ENCODE data around the gene RRP12.

RRP12 gene

GRCh38 chr10:97396056-97396455, 5.1 kb downstream of the RRP12 start:
- no peak for TF ChIP-seq ZNF274 (IDR thresholded peaks at IDR 0.05; ENCODE audit: low read depth, low read length)
- H3K4me3 ChIP-seq (ENCODE audit: low read length): no peak overlapping the region

- no peak overlapping the region for H3K4me3 ChIP-seq (ENCODE audit: low read length)
- no peak for TF ChIP-seq ZNF274 (IDR thresholded peaks at IDR 0.05; ENCODE audit: low read depth, low read length)
Observed at GRCh38 chr10:97393034-97393573, 8.0 kb downstream of the RRP12 start.

DNA sequence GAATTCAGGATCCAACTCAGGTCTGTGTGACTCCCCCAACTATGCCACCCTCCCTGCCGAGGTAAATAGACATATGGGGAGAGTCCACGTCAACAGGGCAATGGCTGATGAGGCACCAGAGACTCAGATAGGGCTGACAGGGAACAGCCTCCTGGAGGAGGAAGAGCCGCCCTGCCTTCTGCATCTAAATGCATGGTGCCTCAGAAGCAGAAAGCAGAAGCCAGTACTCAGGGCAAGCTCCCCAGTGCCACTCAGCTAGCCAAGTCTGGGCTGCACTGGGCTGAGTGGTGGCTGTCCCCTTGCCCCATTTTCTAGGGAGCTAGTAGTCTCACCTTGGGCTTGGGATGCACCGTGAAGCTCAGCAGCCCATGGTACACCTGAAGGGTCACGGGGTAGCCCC, 11.0 kb downstream of the RRP12 start:
- no peak for TF ChIP-seq ZNF274 (IDR thresholded peaks at IDR 0.05; ENCODE audit: low read depth, low read length)
- no peak overlapping the region for H3K4me3 ChIP-seq (ENCODE audit: low read length)

DNA sequence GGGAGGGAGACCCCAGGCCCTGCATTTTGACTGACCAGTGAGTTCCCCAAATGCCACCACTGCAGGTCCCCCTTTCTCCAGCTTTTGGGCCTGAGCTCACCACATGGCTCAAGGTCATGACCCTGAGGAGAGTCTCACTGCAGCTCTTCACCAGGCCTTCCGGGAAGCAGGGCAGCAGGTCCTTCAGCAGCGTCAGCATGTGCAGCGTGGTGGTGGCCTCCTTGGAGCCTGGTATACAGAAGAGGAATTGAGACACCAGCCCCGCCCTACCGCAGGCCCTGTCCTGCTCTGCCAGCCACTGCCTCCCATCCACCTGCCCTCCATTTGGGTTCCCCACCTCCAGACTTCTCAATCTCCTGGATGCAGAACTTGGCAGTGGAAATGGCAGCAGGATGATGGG, 13.0 kb downstream of the RRP12 start:
- TF ChIP-seq ZNF274 (IDR thresholded peaks at IDR 0.05; ENCODE audit: low read depth, low read length): no peak
- H3K4me3 ChIP-seq (ENCODE audit: low read length): no peak overlapping the region

DNA sequence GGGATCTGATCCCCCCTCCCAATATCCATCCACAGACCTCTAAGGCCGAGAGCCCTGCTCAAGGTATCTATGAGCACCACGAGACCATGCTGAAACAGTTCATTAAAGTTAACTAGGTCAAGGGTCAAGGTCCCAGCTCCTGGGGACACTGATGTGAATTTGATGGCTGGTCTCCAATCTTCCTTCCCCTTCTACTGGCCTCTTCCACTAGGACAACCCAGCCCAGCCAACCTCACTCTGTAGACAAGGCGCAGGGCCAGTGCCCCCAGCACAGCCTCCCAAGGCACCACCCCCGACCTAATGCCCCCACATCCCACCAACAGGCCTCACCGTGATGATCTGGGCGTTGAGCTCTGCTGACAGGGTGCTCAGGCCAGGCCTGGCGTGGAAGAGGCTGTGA, 15.6 kb downstream of the RRP12 start:
- H3K4me3 ChIP-seq (ENCODE audit: low read length): no peak overlapping the region
- TF ChIP-seq ZNF274 (IDR thresholded peaks at IDR 0.05; ENCODE audit: low read depth, low read length): no peak

DNA sequence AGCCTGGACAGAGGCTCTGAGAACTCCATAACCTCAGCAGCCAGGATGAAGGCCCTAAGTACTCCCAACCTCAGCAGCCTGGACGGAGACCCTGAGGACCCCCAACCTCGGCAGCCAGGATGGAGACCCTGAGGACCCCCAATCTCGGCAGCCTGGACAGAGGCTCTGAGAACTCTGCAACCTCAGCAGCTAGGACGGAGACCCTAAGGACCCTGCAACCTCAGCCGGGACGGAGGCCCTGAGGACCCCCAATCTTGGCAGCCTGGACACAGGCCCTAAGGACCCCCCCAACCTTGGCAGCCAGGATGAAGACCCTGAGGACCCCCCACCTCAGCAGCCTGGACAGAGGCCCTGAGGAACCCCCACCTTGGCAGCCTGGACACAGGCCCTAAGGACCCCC, 16.5 kb downstream of the RRP12 start:
- H3K4me3 ChIP-seq (ENCODE audit: low read length): no peak overlapping the region
- TF ChIP-seq ZNF274 (IDR thresholded peaks at IDR 0.05; ENCODE audit: low read depth, low read length): no peak

- no peak for TF ChIP-seq ZNF274 (IDR thresholded peaks at IDR 0.05; ENCODE audit: low read depth, low read length)
- no peak overlapping the region for H3K4me3 ChIP-seq (ENCODE audit: low read length)
Observed at GRCh38 chr10:97384156-97384555, 17.0 kb downstream of the RRP12 start.

GRCh38 chr10:97383159-97383558, 18.0 kb downstream of the RRP12 start:
- no peak for TF ChIP-seq ZNF274 (IDR thresholded peaks at IDR 0.05; ENCODE audit: low read depth, low read length)
- no peak overlapping the region for H3K4me3 ChIP-seq (ENCODE audit: low read length)

DNA sequence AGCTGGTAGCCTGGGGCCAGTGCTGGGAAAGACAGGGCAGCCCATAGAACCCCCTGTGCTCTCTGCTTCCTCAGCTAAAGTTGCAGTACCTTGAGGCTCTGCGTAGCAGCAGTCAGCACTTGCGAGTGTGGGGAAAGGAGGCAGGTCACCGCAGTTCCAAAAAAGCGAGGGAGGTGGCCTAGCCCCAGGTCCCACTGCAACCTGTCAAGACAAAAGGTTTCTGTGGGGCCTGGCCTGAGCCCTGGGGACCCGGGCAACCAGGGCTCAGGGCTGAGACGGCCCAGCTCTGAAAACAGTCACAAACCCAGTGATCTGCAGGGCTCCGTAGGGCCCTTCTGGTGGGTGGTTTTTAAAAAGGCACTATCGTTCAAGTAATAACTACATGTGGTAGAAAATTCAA, 19.5 kb downstream of the RRP12 start:
- no peak for TF ChIP-seq ZNF274 (IDR thresholded peaks at IDR 0.05; ENCODE audit: low read depth, low read length)
- no peak overlapping the region for H3K4me3 ChIP-seq (ENCODE audit: low read length)

DNA sequence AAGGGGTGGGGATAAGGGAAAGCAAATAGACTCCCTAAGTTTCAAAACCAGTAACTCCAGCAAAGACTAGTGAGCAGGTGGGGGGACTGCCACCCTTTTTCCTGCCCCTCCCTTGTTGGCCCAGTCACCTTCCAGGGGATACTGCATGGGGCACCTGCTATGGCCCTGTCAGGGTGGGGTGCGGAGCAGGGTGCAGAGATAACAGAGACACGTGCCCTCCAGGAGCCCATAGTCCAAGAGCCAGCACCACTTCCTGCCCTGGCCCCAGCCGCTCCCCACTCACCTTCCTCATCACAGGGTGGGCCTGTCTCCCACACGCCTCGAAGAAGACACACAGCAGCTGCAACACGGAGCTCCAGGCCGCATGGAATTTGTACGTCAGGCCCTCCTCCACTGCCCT, 20.6 kb downstream of the RRP12 start:
- no peak overlapping the region for H3K4me3 ChIP-seq (ENCODE audit: low read length)
- TF ChIP-seq ZNF274 (IDR thresholded peaks at IDR 0.05; ENCODE audit: low read depth, low read length): no peak

GRCh38 chr10:97378933-97379921, 21.9 kb downstream of the RRP12 start:
- no peak for TF ChIP-seq ZNF274 (IDR thresholded peaks at IDR 0.05; ENCODE audit: low read depth, low read length)
- H3K4me3 ChIP-seq (ENCODE audit: low read length): no peak overlapping the region

- no peak for TF ChIP-seq ZNF274 (IDR thresholded peaks at IDR 0.05; ENCODE audit: low read depth, low read length)
- no peak overlapping the region for H3K4me3 ChIP-seq (ENCODE audit: low read length)
Observed at GRCh38 chr10:97376413-97376812, 24.7 kb downstream of the RRP12 start.

DNA sequence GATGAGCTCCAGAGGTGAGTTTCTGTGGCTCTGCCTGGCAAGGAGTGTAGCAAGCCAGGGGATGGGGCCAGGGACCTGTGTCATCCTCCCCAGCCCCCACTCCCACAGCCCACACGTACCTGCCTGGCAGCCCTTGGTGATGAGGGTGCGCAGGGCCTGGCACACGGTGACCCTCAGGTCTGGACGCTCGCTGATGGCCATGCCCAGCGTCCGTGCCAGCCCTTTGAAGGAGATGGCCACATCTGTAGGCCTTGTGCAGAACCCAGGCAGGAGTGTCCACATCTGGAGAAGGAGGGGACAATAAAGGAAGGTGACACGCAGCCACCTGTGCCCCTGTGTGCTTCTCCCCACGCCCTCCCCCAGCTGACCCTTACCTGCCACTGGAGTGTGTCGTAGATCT, 27.7 kb downstream of the RRP12 start:
- no peak for TF ChIP-seq ZNF274 (IDR thresholded peaks at IDR 0.05; ENCODE audit: low read depth, low read length)
- no peak overlapping the region for H3K4me3 ChIP-seq (ENCODE audit: low read length)

DNA sequence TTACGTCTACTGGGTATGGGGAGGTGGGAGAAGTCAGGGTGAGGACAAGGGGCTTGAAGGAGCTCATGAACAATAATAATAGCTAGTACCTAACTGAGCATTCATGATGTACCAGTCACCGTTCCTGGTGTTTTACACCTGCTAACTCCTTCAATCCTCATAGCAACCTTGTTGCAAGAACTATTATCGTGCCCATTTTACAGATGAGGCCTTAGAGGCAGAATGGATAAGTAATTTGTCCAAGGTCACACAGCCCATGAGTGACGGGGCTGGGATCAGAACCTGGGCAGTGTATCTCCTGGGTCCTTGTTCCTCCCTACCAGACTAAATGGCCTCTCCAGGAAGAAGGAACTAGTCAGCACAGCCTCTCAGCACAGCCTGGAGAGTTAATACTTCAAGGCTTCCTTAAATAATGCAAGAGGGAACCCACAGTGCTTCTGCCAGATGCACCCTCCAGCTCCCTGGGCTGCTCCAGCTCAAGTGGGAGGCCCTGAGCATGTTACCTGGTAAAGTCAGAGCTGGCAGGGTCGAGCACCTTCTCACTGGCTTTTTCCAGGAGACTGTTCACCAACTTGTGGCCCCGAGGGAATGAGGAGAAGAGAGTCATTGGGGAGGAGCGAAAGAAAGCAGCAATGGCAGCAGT, 28.8 kb downstream of the RRP12 start:
- TF ChIP-seq ZNF274 (IDR thresholded peaks at IDR 0.05; ENCODE audit: low read depth, low read length): no peak

DNA sequence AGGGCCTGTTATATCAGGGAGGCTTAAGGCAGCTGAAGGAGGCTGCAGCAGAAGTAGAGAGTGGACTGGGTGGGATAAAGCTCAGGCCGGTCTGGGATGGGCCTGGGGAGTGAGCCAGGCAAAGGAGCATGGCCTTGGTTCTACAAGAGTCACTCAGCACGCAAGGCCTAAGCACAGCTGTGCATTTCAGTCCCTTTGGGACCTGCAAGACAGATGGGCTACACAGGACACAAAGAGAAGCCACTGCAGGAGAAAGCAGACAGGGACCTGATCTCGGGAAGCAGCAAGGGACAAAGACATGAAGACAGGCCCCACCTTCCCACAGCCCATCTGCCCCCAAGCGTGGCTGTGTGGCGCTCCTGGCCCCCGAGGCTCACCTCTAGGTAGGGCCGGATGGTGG, 29.4 kb downstream of the RRP12 start:
- no peak overlapping the region for H3K4me3 ChIP-seq (ENCODE audit: low read length)
- no peak for TF ChIP-seq ZNF274 (IDR thresholded peaks at IDR 0.05; ENCODE audit: low read depth, low read length)

More for the DNA sequence above, 28.8 kb downstream of the RRP12 start:
- H3K4me3 ChIP-seq (ENCODE audit: low read length): no peak overlapping the region
